ENCODE results near the gene KLHL29.

The KLHL29 gene

GRCh38 chr2:23518481-23519333 lies 133.7 kb downstream of the KLHL29 start:
- Histone ChIP-seq H3K36me3 (ENCODE audit: insufficient read depth, low read length) (no peaks in the 10 kb centered on the region), H3K4me1 (ENCODE audit: insufficient read depth, low read length) (no peaks in the 10 kb centered on the region), H3K4me2 (ENCODE audit: insufficient read depth, low read length) (no peak overlapping the region), H3K79me2 (ENCODE audit: insufficient read depth, low read length) (no peaks in the 10 kb centered on the region), H3K4me3 (ENCODE audit: low read depth in 1 of 2, low read length in 2 of 2) (no peak overlapping the region), H3K9me3 (ENCODE audit: insufficient read depth, low read length, severe bottlenecking) (no peaks in the 10 kb centered on the region), H2AFZ (ENCODE audit: low read depth, low read length) (no peak overlapping the region), H3K27ac (ENCODE audit: low read length) (no peak overlapping the region), H3K27me3 (ENCODE audit: insufficient read depth, low read length, poor library complexity) (peaks cover 5% of the 10 kb centered on the region), H3K9ac (ENCODE audit: low read depth, low read length) (no peak overlapping the region), H4K20me1 (ENCODE audit: insufficient read depth, low read length) (peaks cover 38% of the 10 kb centered on the region)
- DNase-seq = no peak
- no peak for ATAC-seq (ENCODE audit: insufficient read depth, low read depth)
- TF ChIP-seq CTCF (IDR thresholded peaks at IDR 0.05; ENCODE audit: borderline replicate concordance, extremely low read depth, low read length, poor library complexity, severe bottlenecking) (no peak), EZH2 (IDR thresholded peaks at IDR 0.05; ENCODE audit: borderline replicate concordance, low read depth, low read length, severe bottlenecking) (no peak)

GRCh38 chr2:23519334-23519651 lies 134.3 kb downstream of the KLHL29 start:
- H3K9ac ChIP-seq (ENCODE audit: low read depth, low read length) = no peak overlapping the region
- no peaks in the 10 kb centered on the region for H3K9me3 ChIP-seq (ENCODE audit: insufficient read depth, low read length, severe bottlenecking)
- H3K27ac ChIP-seq (ENCODE audit: low read length) = no peak overlapping the region
- H2AFZ ChIP-seq (ENCODE audit: low read depth, low read length) = no peak overlapping the region
- TF ChIP-seq EZH2 (IDR thresholded peaks at IDR 0.05; ENCODE audit: borderline replicate concordance, low read depth, low read length, severe bottlenecking) (no peak), CTCF (IDR thresholded peaks at IDR 0.05; ENCODE audit: borderline replicate concordance, extremely low read depth, low read length, poor library complexity, severe bottlenecking) (no peak)
- H4K20me1 ChIP-seq (ENCODE audit: insufficient read depth, low read length) = peaks cover 39% of the 10 kb centered on the region
- H3K4me1 ChIP-seq (ENCODE audit: insufficient read depth, low read length) = no peaks in the 10 kb centered on the region
- no peaks in the 10 kb centered on the region for H3K79me2 ChIP-seq (ENCODE audit: insufficient read depth, low read length)
- no peak overlapping the region for H3K4me2 ChIP-seq (ENCODE audit: insufficient read depth, low read length)
- peaks cover 5% of the 10 kb centered on the region for H3K27me3 ChIP-seq (ENCODE audit: insufficient read depth, low read length, poor library complexity)
- no peak for ATAC-seq (ENCODE audit: insufficient read depth, low read depth)
- H3K36me3 ChIP-seq (ENCODE audit: insufficient read depth, low read length) = no peaks in the 10 kb centered on the region
- H3K4me3 ChIP-seq (ENCODE audit: low read depth in 1 of 2, low read length in 2 of 2) = no peak overlapping the region
- DNase-seq = no peak

- H3K4me3 ChIP-seq (ENCODE audit: low read depth in 1 of 2, low read length in 2 of 2) = no peak overlapping the region
- no peaks in the 10 kb centered on the region for H3K9me3 ChIP-seq (ENCODE audit: insufficient read depth, low read length, severe bottlenecking)
- ATAC-seq (ENCODE audit: insufficient read depth, low read depth) (no peak), DNase-seq (no peak)
- no peak overlapping the region for H3K9ac ChIP-seq (ENCODE audit: low read depth, low read length)
- H3K4me2 ChIP-seq (ENCODE audit: insufficient read depth, low read length) = no peak overlapping the region
- peaks cover 5% of the 10 kb centered on the region for H3K27me3 ChIP-seq (ENCODE audit: insufficient read depth, low read length, poor library complexity)
- no peaks in the 10 kb centered on the region for H3K4me1 ChIP-seq (ENCODE audit: insufficient read depth, low read length)
- no peaks in the 10 kb centered on the region for H3K79me2 ChIP-seq (ENCODE audit: insufficient read depth, low read length)
- H3K36me3 ChIP-seq (ENCODE audit: insufficient read depth, low read length) = no peaks in the 10 kb centered on the region
- peaks cover 46% of the 10 kb centered on the region for H4K20me1 ChIP-seq (ENCODE audit: insufficient read depth, low read length)
- no peak overlapping the region for H2AFZ ChIP-seq (ENCODE audit: low read depth, low read length)
- no peak overlapping the region for H3K27ac ChIP-seq (ENCODE audit: low read length)
- TF ChIP-seq EZH2 (IDR thresholded peaks at IDR 0.05; ENCODE audit: borderline replicate concordance, low read depth, low read length, severe bottlenecking) (no peak), CTCF (IDR thresholded peaks at IDR 0.05; ENCODE audit: borderline replicate concordance, extremely low read depth, low read length, poor library complexity, severe bottlenecking) (no peak)
Observed at GRCh38 chr2:23520256-23520655, 135.3 kb downstream of the KLHL29 start.

Measured in DND-41 (cell line).